DOHH2 (cell line): ENCODE data around the gene ELOB.

ENCODE experiments used
- H3F3A ChIP-seq: fragments of 200-600 bp; sonication (generic), shearing (Covaris generic); 2 replicates; pipeline ENCODE4 v1.6.0; 2016; ENCODE audit warnings: antibody characterized with exemption, mild to moderate bottlenecking; ENCODE audit not compliant: control insufficient read depth, insufficient read depth
- H3K27ac ChIP-seq: fragments of 200-600 bp; sonication (generic); 2 replicates; pipeline ENCODE4 v1.5.1; 2014; ENCODE audit warnings: low read depth, mild to moderate bottlenecking, low read length, moderate library complexity
- H3K27me3 ChIP-seq: fragments of 200-600 bp; sonication (generic); 2 replicates; pipeline ENCODE4 v1.6.1; 2014; ENCODE audit warnings: mild to moderate bottlenecking, low read length, mixed read lengths; ENCODE audit not compliant: control insufficient read depth
- H3K36me3 ChIP-seq: fragments of 200-600 bp; sonication (generic); 2 replicates; pipeline ENCODE4 v1.6.1; 2014; ENCODE audit warnings: mild to moderate bottlenecking, low read length, moderate library complexity, mixed read lengths; ENCODE audit not compliant: control insufficient read depth
- H3K4me1 ChIP-seq: fragments of 200-600 bp; sonication (generic); 2 replicates; pipeline ENCODE4 v1.6.1; 2014; ENCODE audit warnings: mild to moderate bottlenecking, low read length, mixed read lengths; ENCODE audit not compliant: control insufficient read depth
- H3K4me2 ChIP-seq: fragments of 200-600 bp; sonication (generic); 2 replicates; pipeline ENCODE4 v1.6.0; 2014; ENCODE audit warnings: mild to moderate bottlenecking, low read length, moderate library complexity
- H3K4me3 ChIP-seq: fragments of 200-600 bp; sonication (generic); 2 replicates; pipeline ENCODE4 v1.5.1; 2014; ENCODE audit warnings: mild to moderate bottlenecking, low read length, mixed read lengths
- H3K79me2 ChIP-seq: fragments of 200-600 bp; sonication (generic); 2 replicates; pipeline ENCODE4 v1.6.1; 2014; ENCODE audit warnings: mild to moderate bottlenecking, low read length, mixed read lengths; ENCODE audit not compliant: control insufficient read depth
- H3K9me2 ChIP-seq: fragments of 200-600 bp; sonication (generic); replicated peaks from 2 replicates; pipeline ENCODE4 v1.6.1; 2014; ENCODE audit warnings: mild to moderate bottlenecking, low read length, mixed read lengths; ENCODE audit not compliant: control insufficient read depth
- H3K9me3 ChIP-seq: fragments of 200-600 bp; sonication (generic); 2 replicates; pipeline ENCODE4 v1.6.1; 2014; ENCODE audit warnings: antibody characterized with exemption, low read length, mixed read lengths; ENCODE audit not compliant: control insufficient read depth, insufficient read depth
- H4K20me1 ChIP-seq: fragments of 200-600 bp; sonication (generic); 2 replicates; pipeline ENCODE4 v1.6.0; 2014; ENCODE audit warnings: low read depth, mild to moderate bottlenecking, antibody characterized with exemption, low read length, moderate library complexity; ENCODE audit not compliant: control insufficient read depth, insufficient read depth
- EZH2phosphoT487 ChIP-seq: fragments of 200-600 bp; sonication (generic); IDR thresholded peaks from 2 replicates; pipeline ENCODE4 v1.6.1; 2017; ENCODE audit warnings: borderline replicate concordance, mild to moderate bottlenecking, antibody characterized with exemption, low read length, moderate library complexity, mixed read lengths
- TF ChIP-seq, protein P1 (sequence below): fragments of 200-600 bp; sonication (generic); IDR thresholded peaks from one replicate; pipeline ENCODE4 v1.5.1; 2014; ENCODE audit warnings: antibody characterized with exemption, mild to moderate bottlenecking, low read depth, low read length; ENCODE audit not compliant: poor library complexity, severe bottlenecking

Gene ELOB

DNA sequence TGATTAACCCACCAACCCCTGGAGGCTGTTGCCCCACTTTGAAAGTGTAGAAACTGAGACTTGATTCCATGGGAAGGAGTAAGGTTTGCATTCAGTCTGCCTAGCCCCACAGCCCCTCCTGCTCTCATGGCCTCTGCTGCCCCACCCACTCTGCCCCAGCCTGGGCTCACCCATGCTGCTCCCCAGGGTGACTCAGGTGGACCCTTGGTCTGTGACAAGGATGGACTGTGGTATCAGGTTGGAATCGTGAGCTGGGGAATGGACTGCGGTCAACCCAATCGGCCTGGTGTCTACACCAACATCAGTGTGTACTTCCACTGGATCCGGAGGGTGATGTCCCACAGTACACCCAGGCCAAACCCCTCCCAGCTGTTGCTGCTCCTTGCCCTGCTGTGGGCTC, 27.6 kb upstream of the ELOB start:
- no peaks in the 10 kb centered on the region for H4K20me1 ChIP-seq
- no peak overlapping the region for H3K27ac ChIP-seq
- TF ChIP-seq, protein P1, sequence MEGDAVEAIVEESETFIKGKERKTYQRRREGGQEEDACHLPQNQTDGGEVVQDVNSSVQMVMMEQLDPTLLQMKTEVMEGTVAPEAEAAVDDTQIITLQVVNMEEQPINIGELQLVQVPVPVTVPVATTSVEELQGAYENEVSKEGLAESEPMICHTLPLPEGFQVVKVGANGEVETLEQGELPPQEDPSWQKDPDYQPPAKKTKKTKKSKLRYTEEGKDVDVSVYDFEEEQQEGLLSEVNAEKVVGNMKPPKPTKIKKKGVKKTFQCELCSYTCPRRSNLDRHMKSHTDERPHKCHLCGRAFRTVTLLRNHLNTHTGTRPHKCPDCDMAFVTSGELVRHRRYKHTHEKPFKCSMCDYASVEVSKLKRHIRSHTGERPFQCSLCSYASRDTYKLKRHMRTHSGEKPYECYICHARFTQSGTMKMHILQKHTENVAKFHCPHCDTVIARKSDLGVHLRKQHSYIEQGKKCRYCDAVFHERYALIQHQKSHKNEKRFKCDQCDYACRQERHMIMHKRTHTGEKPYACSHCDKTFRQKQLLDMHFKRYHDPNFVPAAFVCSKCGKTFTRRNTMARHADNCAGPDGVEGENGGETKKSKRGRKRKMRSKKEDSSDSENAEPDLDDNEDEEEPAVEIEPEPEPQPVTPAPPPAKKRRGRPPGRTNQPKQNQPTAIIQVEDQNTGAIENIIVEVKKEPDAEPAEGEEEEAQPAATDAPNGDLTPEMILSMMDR, result no peak
- TF ChIP-seq EZH2phosphoT487, result no peak
- H3K79me2 ChIP-seq, result no peaks in the 10 kb centered on the region
- no peaks in the 10 kb centered on the region for H3K36me3 ChIP-seq
- H3K9me3 ChIP-seq, result no peaks in the 10 kb centered on the region
- H3K4me2 ChIP-seq, result no peak overlapping the region
- H3F3A ChIP-seq, result no peaks in the 10 kb centered on the region
- peaks cover 10% of the 10 kb centered on the region; the same call in 1 of the 2 replicates for H3K27me3 ChIP-seq
- H3K4me3 ChIP-seq, result no peak overlapping the region
- H3K9me2 ChIP-seq, result no peaks in the 10 kb centered on the region
- H3K4me1 ChIP-seq, result no peaks in the 10 kb centered on the region

GRCh38 chr16:2803545-2804195, 26.6 kb upstream of the ELOB start:
- no peak overlapping the region for H3K4me2 ChIP-seq
- no peak overlapping the region for H3K4me3 ChIP-seq
- no peaks in the 10 kb centered on the region for H3K79me2 ChIP-seq
- no peaks in the 10 kb centered on the region for H3F3A ChIP-seq
- H3K36me3 ChIP-seq, result no peaks in the 10 kb centered on the region
- no peak overlapping the region for H3K27ac ChIP-seq
- peaks cover 3% of the 10 kb centered on the region; the same call in 1 of the 2 replicates for H3K27me3 ChIP-seq
- TF ChIP-seq, protein P1, result no peak
- no peak for TF ChIP-seq EZH2phosphoT487
- H4K20me1 ChIP-seq, result no peaks in the 10 kb centered on the region
- no peaks in the 10 kb centered on the region for H3K9me2 ChIP-seq
- H3K4me1 ChIP-seq, result no peaks in the 10 kb centered on the region
- no peaks in the 10 kb centered on the region for H3K9me3 ChIP-seq

DNA sequence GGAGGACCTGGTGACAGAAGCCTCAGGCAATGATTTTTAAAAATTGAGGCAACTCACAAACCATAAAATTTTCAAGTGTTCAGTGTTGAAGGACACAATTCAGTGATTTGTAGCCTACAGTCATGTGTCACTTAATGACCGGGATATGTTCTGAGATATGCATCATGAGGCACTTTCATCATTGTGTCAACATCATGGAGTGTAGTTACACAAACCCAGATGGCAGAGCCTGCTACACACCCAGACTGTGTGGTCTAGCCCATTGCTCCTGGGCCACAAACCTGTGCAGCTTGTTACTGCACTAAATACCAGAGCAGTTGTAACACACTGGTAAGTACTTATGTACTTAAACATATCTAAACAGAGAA, 22.8 kb upstream of the ELOB start:
- H3K27ac ChIP-seq, result no peak overlapping the region
- H3F3A ChIP-seq, result no peaks in the 10 kb centered on the region
- peaks cover 4% of the 10 kb centered on the region; the same call in 1 of the 2 replicates for H3K27me3 ChIP-seq
- no peaks in the 10 kb centered on the region for H3K4me1 ChIP-seq
- no peaks in the 10 kb centered on the region for H3K36me3 ChIP-seq
- H3K4me3 ChIP-seq, result no peak overlapping the region
- no peak overlapping the region for H3K4me2 ChIP-seq
- H4K20me1 ChIP-seq, result no peaks in the 10 kb centered on the region
- H3K79me2 ChIP-seq, result no peaks in the 10 kb centered on the region
- no peaks in the 10 kb centered on the region for H3K9me3 ChIP-seq
- TF ChIP-seq, protein P1, result no peak
- H3K9me2 ChIP-seq, result no peaks in the 10 kb centered on the region
